ENCODE measurements around the gene ORC6. TPM values are rescaled to one million over a fixed set of nuclear protein-coding genes. Genes with fewer than 3 reads are reported as not detected.
A peak's percentile ranks its signal among the peaks of the same experiment; 100 is the strongest.

The ORC6 gene
- total and polyA plus RNA-seq, 2 donors from 2014 or later: 0.94 to 1.5 TPM

DNA sequence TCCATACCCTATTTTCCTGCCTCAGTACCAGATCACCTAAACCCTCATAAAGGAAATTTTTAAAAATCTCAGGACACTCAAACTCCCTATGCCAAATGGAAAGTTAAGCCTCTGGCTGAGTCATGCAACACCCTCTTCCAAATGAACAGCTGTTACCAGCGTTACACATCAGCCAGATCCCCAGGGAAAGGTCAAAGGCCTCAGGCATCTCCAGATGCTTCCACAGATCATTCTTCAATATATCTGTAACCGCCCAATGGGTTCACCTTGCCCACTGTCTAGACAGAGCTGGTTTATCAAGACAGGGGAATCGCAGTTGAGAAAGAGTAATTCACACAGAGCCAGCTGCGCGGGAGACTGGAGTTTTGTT is 39.2 kb upstream of the ORC6 start:
- no peaks in the 10 kb centered on the region for H3K4me1 ChIP-seq (ENCODE audit: control insufficient read depth in 2 of 3, insufficient read depth in 2 of 3, low read depth in 1 of 3, low read length in 3 of 3)

DNA sequence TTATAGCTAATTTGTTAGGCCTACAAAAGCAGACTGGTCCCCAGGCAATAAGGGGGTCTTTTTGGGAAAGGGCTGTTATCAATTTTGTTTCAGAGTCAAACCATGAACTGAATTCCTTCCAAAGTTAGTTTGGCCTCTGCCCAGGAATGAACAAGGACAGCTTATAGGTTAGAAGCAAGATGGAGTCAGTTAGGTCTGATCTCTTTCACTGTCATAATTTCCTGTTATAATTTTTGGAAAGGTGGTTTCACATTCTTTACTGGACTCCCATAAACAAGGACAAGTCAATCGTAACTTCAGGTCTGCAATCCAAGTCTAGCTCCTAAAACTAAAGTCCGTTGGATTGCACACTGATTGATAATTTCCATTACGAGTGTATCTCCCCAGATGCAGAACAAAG is 38.2 kb upstream of the ORC6 start:
- no peak for DNase-seq
- no peaks in the 10 kb centered on the region for H3K27me3 ChIP-seq (ENCODE audit: control insufficient read depth, insufficient read depth, low read length)
- H3K9me3 ChIP-seq (ENCODE audit: control insufficient read depth in 2 of 3, insufficient read depth in 1 of 3, low read length in 3 of 3): no peaks in the 10 kb centered on the region
- H3K27ac ChIP-seq (ENCODE audit: low read depth in 2 of 2, low read length in 2 of 2): no peak overlapping the region
- H3K4me3 ChIP-seq (ENCODE audit: low read length in 3 of 3): no peak overlapping the region
- H3K36me3 ChIP-seq (ENCODE audit: control insufficient read depth in 2 of 3, insufficient read depth in 3 of 3, low read length in 3 of 3): no peaks in the 10 kb centered on the region
- H3K4me1 ChIP-seq (ENCODE audit: control insufficient read depth in 2 of 3, insufficient read depth in 2 of 3, low read depth in 1 of 3, low read length in 3 of 3): no peaks in the 10 kb centered on the region
- H3K9ac ChIP-seq (ENCODE audit: low read length in 3 of 3): no peak overlapping the region
- intact Hi-C loops (cut with DNase I): no loop called here
- TF ChIP-seq, protein P1, sequence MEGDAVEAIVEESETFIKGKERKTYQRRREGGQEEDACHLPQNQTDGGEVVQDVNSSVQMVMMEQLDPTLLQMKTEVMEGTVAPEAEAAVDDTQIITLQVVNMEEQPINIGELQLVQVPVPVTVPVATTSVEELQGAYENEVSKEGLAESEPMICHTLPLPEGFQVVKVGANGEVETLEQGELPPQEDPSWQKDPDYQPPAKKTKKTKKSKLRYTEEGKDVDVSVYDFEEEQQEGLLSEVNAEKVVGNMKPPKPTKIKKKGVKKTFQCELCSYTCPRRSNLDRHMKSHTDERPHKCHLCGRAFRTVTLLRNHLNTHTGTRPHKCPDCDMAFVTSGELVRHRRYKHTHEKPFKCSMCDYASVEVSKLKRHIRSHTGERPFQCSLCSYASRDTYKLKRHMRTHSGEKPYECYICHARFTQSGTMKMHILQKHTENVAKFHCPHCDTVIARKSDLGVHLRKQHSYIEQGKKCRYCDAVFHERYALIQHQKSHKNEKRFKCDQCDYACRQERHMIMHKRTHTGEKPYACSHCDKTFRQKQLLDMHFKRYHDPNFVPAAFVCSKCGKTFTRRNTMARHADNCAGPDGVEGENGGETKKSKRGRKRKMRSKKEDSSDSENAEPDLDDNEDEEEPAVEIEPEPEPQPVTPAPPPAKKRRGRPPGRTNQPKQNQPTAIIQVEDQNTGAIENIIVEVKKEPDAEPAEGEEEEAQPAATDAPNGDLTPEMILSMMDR (IDR thresholded peaks at IDR 0.05; ENCODE audit: borderline replicate concordance, extremely low read depth, insufficient read depth): no peak
- no peak for FAIRE-seq

More for the DNA sequence above, 39.2 kb upstream of the ORC6 start:
- Histone ChIP-seq H3K9me3 (ENCODE audit: control insufficient read depth in 2 of 3, insufficient read depth in 1 of 3, low read length in 3 of 3) (no peaks in the 10 kb centered on the region), H3K27me3 (ENCODE audit: control insufficient read depth, insufficient read depth, low read length) (no peaks in the 10 kb centered on the region), H3K36me3 (ENCODE audit: control insufficient read depth in 2 of 3, insufficient read depth in 3 of 3, low read length in 3 of 3) (no peaks in the 10 kb centered on the region), H3K9ac (ENCODE audit: low read length in 3 of 3) (no peak overlapping the region), H3K27ac (ENCODE audit: low read depth in 2 of 2, low read length in 2 of 2) (no peak overlapping the region), H3K4me3 (ENCODE audit: low read length in 3 of 3) (no peak overlapping the region)
- DNase-seq (no peak), FAIRE-seq (no peak)
- intact Hi-C loops (cut with DNase I): no loop called here
- TF ChIP-seq, protein P1 (IDR thresholded peaks at IDR 0.05; ENCODE audit: borderline replicate concordance, extremely low read depth, insufficient read depth): no peak

DNA sequence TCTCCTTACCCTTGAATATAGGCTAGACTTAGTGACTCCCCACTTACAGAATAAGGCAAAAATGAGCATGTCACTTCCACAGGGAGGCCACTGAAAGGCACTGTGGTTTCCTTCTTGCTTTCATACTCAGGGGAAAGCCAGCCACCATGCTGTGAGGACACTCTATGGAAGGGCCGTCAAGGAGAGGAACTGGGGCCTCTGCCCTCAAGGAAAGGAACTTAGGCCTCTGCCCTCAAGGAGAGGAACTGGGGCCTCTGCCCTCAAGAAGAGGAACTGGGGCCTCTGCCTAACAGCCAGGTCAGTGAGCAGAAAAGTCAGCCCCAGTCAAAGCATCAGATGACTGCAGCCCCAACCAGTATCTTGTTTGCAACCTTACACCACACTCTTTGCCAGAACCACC is 30.5 kb upstream of the ORC6 start:
- intact Hi-C loops (cut with DNase I): no loop called here
- FAIRE-seq (no peak), DNase-seq (peak in 1 of 5 donors; percentile 11)
- H3K9me3 ChIP-seq (ENCODE audit: control insufficient read depth in 2 of 3, insufficient read depth in 1 of 3, low read length in 3 of 3): no peaks in the 10 kb centered on the region
- H3K27me3 ChIP-seq (ENCODE audit: control insufficient read depth, insufficient read depth, low read length): no peaks in the 10 kb centered on the region
- TF ChIP-seq, protein P1 (IDR thresholded peaks at IDR 0.05; ENCODE audit: borderline replicate concordance, extremely low read depth, insufficient read depth): no peak
- no peak overlapping the region for H3K4me3 ChIP-seq (ENCODE audit: low read length in 3 of 3)
- H3K27ac ChIP-seq (ENCODE audit: low read depth in 2 of 2, low read length in 2 of 2): no peak overlapping the region
- no peak overlapping the region for H3K9ac ChIP-seq (ENCODE audit: low read length in 3 of 3)
- peaks cover 6 to 11% (median 7%) of the 10 kb centered on the region in 3 donors for H3K36me3 ChIP-seq (ENCODE audit: control insufficient read depth in 2 of 3, insufficient read depth in 3 of 3, low read length in 3 of 3)
- no peaks in the 10 kb centered on the region for H3K4me1 ChIP-seq (ENCODE audit: control insufficient read depth in 2 of 3, insufficient read depth in 2 of 3, low read depth in 1 of 3, low read length in 3 of 3)

DNA sequence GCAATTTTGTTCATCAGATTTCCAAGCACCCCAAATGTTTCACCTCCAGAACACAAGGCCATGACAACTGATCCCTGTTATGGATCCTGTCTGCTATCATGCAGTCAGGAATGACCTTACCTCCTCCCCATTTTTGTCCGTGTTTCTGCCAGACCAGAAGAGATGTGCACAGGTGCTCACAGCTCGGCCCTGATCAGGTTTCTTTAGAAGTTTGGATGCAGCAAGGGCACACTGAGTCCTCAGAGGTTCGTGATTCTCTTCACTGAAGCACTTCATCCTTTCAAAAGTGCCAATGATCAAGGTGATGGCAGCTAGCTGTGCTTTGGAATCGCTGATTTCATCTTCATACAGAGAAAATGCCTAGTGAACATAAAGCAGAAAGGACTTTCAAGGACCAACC is 27.3 kb upstream of the ORC6 start:
- H3K36me3 ChIP-seq (ENCODE audit: control insufficient read depth in 2 of 3, insufficient read depth in 3 of 3, low read length in 3 of 3): peaks cover 6 to 25% (median 10%) of the 10 kb centered on the region in 3 donors
- H3K4me3 ChIP-seq (ENCODE audit: low read length in 3 of 3): no peak overlapping the region
- no peak for DNase-seq
- intact Hi-C loops (cut with DNase I): no loop called here
- TF ChIP-seq, protein P1 (IDR thresholded peaks at IDR 0.05; ENCODE audit: borderline replicate concordance, extremely low read depth, insufficient read depth): no peak
- no peak for FAIRE-seq
- H3K4me1 ChIP-seq (ENCODE audit: control insufficient read depth in 2 of 3, insufficient read depth in 2 of 3, low read depth in 1 of 3, low read length in 3 of 3): no peaks in the 10 kb centered on the region
- H3K27ac ChIP-seq (ENCODE audit: low read depth in 2 of 2, low read length in 2 of 2): no peak overlapping the region
- no peak overlapping the region for H3K9ac ChIP-seq (ENCODE audit: low read length in 3 of 3)
- no peaks in the 10 kb centered on the region for H3K27me3 ChIP-seq (ENCODE audit: control insufficient read depth, insufficient read depth, low read length)
- H3K9me3 ChIP-seq (ENCODE audit: control insufficient read depth in 2 of 3, insufficient read depth in 1 of 3, low read length in 3 of 3): no peaks in the 10 kb centered on the region
